GM23338 (cell line): ENCODE measurements around the gene SLC35F1. TPM values are rescaled to one million over a fixed set of nuclear protein-coding genes. Genes with fewer than 3 reads are reported as not detected.
A peak's percentile ranks its signal among the peaks of the same experiment; 100 is the strongest.

Source experiments
- ATAC-seq: fragments of 200-7000 bp; cut with Tn5 transposase; 3 replicates; pipeline ENCODE4 v1.9.1; 2020
- DNase-seq: peaks from one replicate; pipeline ENCODE4 v3.0.0-alpha.2; 2015; ENCODE audit warnings: low spot score
- H2AFZ ChIP-seq: fragments of 200-600 bp; sonication (generic); 2 replicates; pipeline ENCODE4 v1.8.0; 2016; ENCODE audit warnings: antibody characterized with exemption, mild to moderate bottlenecking, moderate library complexity
- H3F3A ChIP-seq: fragments of 200-600 bp; sonication (generic); replicated peaks from 2 replicates; pipeline ENCODE4 v1.8.0; 2017; ENCODE audit warnings: antibody characterized with exemption, mixed run types, low read depth
- H3K27ac ChIP-seq: fragments of 200-600 bp; sonication (generic); 2 replicates; pipeline ENCODE4 v1.6.1; 2016; ENCODE audit warnings: low read depth
- H3K27me3 ChIP-seq: fragments of 200-600 bp; sonication (generic); 2 replicates; pipeline ENCODE4 v1.8.0; 2016; ENCODE audit warnings: mild to moderate bottlenecking, mixed run types, moderate library complexity; ENCODE audit not compliant: insufficient read depth
- H3K36me3 ChIP-seq: fragments of 200-600 bp; sonication (generic); 2 replicates; pipeline ENCODE4 v1.8.0; 2016; ENCODE audit warnings: mild to moderate bottlenecking; ENCODE audit not compliant: insufficient read depth
- H3K4me1 ChIP-seq: fragments of 200-600 bp; sonication (generic); 2 replicates; pipeline ENCODE4 v1.8.0; 2016; ENCODE audit warnings: mild to moderate bottlenecking, moderate library complexity; ENCODE audit not compliant: insufficient read depth
- H3K4me2 ChIP-seq: fragments of 200-600 bp; sonication (generic); 2 replicates; pipeline ENCODE4 v1.7.1; 2017; ENCODE audit warnings: mixed run types
- H3K4me3 ChIP-seq: fragments of 200-600 bp; sonication (generic); 2 replicates; pipeline ENCODE4 v1.6.1; 2016; ENCODE audit warnings: mixed run types
- H3K79me2 ChIP-seq: fragments of 200-600 bp; sonication (generic); replicated peaks from 2 replicates; pipeline ENCODE4 v1.8.0; 2017; ENCODE audit warnings: mild to moderate bottlenecking; ENCODE audit not compliant: insufficient read depth
- H3K9me2 ChIP-seq: fragments of 200-600 bp; sonication (generic); 2 replicates; pipeline ENCODE4 v1.8.0; 2017; ENCODE audit not compliant: insufficient read depth
- H4K20me1 ChIP-seq: fragments of 200-600 bp; sonication (generic); replicated peaks from 2 replicates; pipeline ENCODE4 v1.8.0; 2017; ENCODE audit warnings: mild to moderate bottlenecking; ENCODE audit not compliant: insufficient read depth
- H3K27ac Mint-ChIP-seq: 2 replicates; pipeline ENCODE4 v1.8.0; 2020; ENCODE audit warnings: inconsistent platforms, mild to moderate bottlenecking, moderate library complexity, mixed read lengths
- H3K27me3 Mint-ChIP-seq: 3 replicates; pipeline ENCODE4 v1.8.0; 2022; ENCODE audit warnings: low read depth, mild to moderate bottlenecking, moderate library complexity, mixed read lengths, inconsistent platforms; ENCODE audit not compliant: insufficient read depth, poor library complexity
- H3K36me3 Mint-ChIP-seq: 3 replicates; pipeline ENCODE4 v1.8.0; 2021; ENCODE audit warnings: low read depth, mild to moderate bottlenecking, inconsistent platforms, moderate library complexity, mixed read lengths
- H3K4me1 Mint-ChIP-seq: 3 replicates; pipeline ENCODE4 v1.8.0; 2020; ENCODE audit warnings: mild to moderate bottlenecking, inconsistent platforms, mixed read lengths
- H3K4me3 Mint-ChIP-seq: 3 replicates; pipeline ENCODE4 v1.8.0; 2021; ENCODE audit warnings: moderate library complexity, mild to moderate bottlenecking, inconsistent platforms, mixed read lengths
- H3K9me3 Mint-ChIP-seq: 3 replicates; pipeline ENCODE4 v1.8.0; 2020; ENCODE audit warnings: moderate library complexity, mild to moderate bottlenecking, inconsistent platforms, mixed read lengths
- EZH2 ChIP-seq: fragments of 200-600 bp; sonication (generic); IDR thresholded peaks from one replicate; pipeline ENCODE4 v1.8.0; 2017; ENCODE audit warnings: antibody characterized with exemption, mild to moderate bottlenecking, low read depth; ENCODE audit not compliant: unreplicated experiment
- EZH2phosphoT487 ChIP-seq: fragments of 200-600 bp; sonication (generic); IDR thresholded peaks from one replicate; pipeline ENCODE4 v1.8.1; 2018; ENCODE audit warnings: antibody characterized with exemption; ENCODE audit not compliant: unreplicated experiment
- NANOG ChIP-seq: IDR thresholded peaks from 2 replicates; pipeline ENCODE4 v1.6.1; 2016; ENCODE audit warnings: antibody characterized with exemption, borderline replicate concordance
- POLR2AphosphoS5 ChIP-seq: IDR thresholded peaks from 2 replicates; pipeline ENCODE4 v1.6.1; 2016; ENCODE audit warnings: antibody characterized with exemption, low read depth
- STAT1 ChIP-seq: IDR thresholded peaks from one replicate; pipeline ENCODE4 v1.6.1; 2016; ENCODE audit warnings: antibody characterized with exemption; ENCODE audit not compliant: unreplicated experiment
- ZNF114 ChIP-seq: fragments of 250-450 bp; sonication (Bioruptor Pico); IDR thresholded peaks from 2 replicates; pipeline ENCODE4 v1.5.0; 2020; ENCODE audit warnings: mild to moderate bottlenecking, moderate library complexity
- ZNF331 ChIP-seq: fragments of 250-450 bp; sonication (Bioruptor Pico); IDR thresholded peaks from 2 replicates; pipeline ENCODE4 v1.5.0; 2020; ENCODE audit warnings: low read depth, mild to moderate bottlenecking, moderate library complexity
- polyA plus RNA-seq: library from polyadenylated mRNA; unstranded; fragments of >200 nt; fragmentation: Nextera tagmentation; extraction: Ambion mirVana; gene quantifications from 2 replicates; pipeline ENCODE4 v1.2.1, GENCODE V29; 2016
- total RNA-seq: library from RNA; depleted of rRNA; stranded (reverse); fragments of >200 nt; shearing (Covaris generic); gene quantifications from 2 replicates; pipeline ENCODE4 v1.2.3, GENCODE V29; 2014
- TF ChIP-seq, protein P1 (sequence below), 2 experiments: fragments of 200-600 bp in 1 of 2; sonication (generic) in 1 of 2; conservative IDR thresholded peaks; 2 replicates each; pipeline versions ENCODE4 v1.5.1 to v1.6.1; 2016 to 2017; ENCODE audit warnings: antibody characterized with exemption in 2 of 2, low read depth in 2 of 2, mild to moderate bottlenecking in 2 of 2, moderate library complexity in 1 of 2
- TF ChIP-seq, protein P2 (sequence below): IDR thresholded peaks from 2 replicates; pipeline ENCODE4 v1.6.1; 2016; ENCODE audit warnings: antibody characterized with exemption

Gene SLC35F1
- total and polyA plus RNA-seq, 2 experiments from 2014 or later = 3.0 to 10.3 TPM

DNA sequence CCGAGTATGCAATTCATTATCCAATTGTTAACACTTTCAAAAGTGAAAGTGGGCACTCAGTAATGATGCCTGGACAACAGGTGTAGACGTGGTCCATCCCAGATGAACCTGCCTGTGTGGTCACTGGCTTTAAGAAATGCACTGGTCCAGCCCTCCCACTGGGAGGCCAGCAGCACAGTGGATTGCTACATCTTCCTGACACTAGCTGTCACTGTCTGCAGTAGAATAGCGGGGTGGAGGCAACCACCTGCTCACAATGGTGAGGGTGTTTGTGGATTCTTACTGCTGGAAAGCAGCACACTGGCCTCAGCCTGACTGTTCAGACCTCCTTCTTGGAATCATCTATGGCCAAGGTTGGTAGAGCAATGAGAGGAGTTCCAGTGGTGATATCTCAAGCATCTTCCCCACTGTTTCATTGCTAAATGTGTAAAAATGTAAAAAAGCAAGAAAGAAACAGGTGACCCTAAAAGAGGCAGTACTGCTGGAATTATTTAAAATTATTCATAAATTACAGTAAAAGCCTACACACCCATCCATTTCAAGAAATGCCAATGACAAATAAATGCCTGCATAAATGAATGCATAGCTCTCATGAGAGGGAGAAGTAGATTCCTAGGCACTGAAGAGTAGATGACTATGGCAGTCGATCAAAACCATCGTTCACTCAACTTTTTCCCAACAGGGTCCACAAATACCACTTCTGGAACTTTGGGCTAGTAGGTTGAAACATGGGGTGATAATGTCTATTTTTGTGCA is 413.0 kb downstream of the SLC35F1 start:
- Mint-ChIP-seq H3K27ac (no peak overlapping the region), H3K4me3 (no peak overlapping the region), H3K4me1 (peaks cover 14% of the 10 kb centered on the region), H3K36me3 (no peaks in the 10 kb centered on the region), H3K9me3 (no peaks in the 10 kb centered on the region), H3K27me3 (no peaks in the 10 kb centered on the region)
- peaks cover 6% of the 10 kb centered on the region; the same call in 1 of the 2 replicates for H3K4me1 ChIP-seq
- H2AFZ ChIP-seq = no peak overlapping the region
- no peak overlapping the region for H3K27ac ChIP-seq
- no peaks in the 10 kb centered on the region for H3K36me3 ChIP-seq
- H3F3A ChIP-seq = no peaks in the 10 kb centered on the region
- no peak overlapping the region for H3K4me3 ChIP-seq
- TF ChIP-seq, protein P1, sequence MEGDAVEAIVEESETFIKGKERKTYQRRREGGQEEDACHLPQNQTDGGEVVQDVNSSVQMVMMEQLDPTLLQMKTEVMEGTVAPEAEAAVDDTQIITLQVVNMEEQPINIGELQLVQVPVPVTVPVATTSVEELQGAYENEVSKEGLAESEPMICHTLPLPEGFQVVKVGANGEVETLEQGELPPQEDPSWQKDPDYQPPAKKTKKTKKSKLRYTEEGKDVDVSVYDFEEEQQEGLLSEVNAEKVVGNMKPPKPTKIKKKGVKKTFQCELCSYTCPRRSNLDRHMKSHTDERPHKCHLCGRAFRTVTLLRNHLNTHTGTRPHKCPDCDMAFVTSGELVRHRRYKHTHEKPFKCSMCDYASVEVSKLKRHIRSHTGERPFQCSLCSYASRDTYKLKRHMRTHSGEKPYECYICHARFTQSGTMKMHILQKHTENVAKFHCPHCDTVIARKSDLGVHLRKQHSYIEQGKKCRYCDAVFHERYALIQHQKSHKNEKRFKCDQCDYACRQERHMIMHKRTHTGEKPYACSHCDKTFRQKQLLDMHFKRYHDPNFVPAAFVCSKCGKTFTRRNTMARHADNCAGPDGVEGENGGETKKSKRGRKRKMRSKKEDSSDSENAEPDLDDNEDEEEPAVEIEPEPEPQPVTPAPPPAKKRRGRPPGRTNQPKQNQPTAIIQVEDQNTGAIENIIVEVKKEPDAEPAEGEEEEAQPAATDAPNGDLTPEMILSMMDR (conservative IDR thresholded peaks at IDR 0.05; ENCODE audit: low read depth in 2 of 2) = peak in 1 of 2 experiments; percentile 36; a peak in 2 of 4 replicates
- TF ChIP-seq STAT1 = no peak
- no peak for DNase-seq
- no peak overlapping the region for H3K4me2 ChIP-seq
- no peaks in the 10 kb centered on the region for H3K27me3 ChIP-seq
- H4K20me1 ChIP-seq = no peaks in the 10 kb centered on the region
- H3K9me2 ChIP-seq = 0 out of 2 replicates have a peak, but pooled peaks cover 4% of the 10 kb centered on the region
- H3K79me2 ChIP-seq = no peaks in the 10 kb centered on the region
- no peak; the same call in 2 of the 3 replicates for ATAC-seq

- no peaks in the 10 kb centered on the region for H3K36me3 ChIP-seq
- no peak for DNase-seq
- H3K36me3 Mint-ChIP-seq = no peaks in the 10 kb centered on the region
Measured at GRCh38 chr6:118320652-118321051, 413.6 kb downstream of the SLC35F1 start.

GRCh38 chr6:118324116-118324515 is 417.1 kb downstream of the SLC35F1 start:
- Histone ChIP-seq H3K4me2 (peak overlapping the region; percentile 6; the same call in 1 of the 2 replicates), H3K9me2 (0 out of 2 replicates have a peak, but pooled peaks cover 15% of the 10 kb centered on the region), H4K20me1 (no peaks in the 10 kb centered on the region), H3K27me3 (no peaks in the 10 kb centered on the region), H2AFZ (no peak overlapping the region), H3K36me3 (no peaks in the 10 kb centered on the region), H3K4me1 (peaks cover 6% of the 10 kb centered on the region; the same call in 1 of the 2 replicates), H3K27ac (no peak overlapping the region), H3K79me2 (no peaks in the 10 kb centered on the region), H3F3A (no peaks in the 10 kb centered on the region), H3K4me3 (no peak overlapping the region)
- ATAC-seq (peak; percentile 82), DNase-seq (peak; percentile 74)
- no peaks in the 10 kb centered on the region for H3K27me3 Mint-ChIP-seq
- no peaks in the 10 kb centered on the region for H3K9me3 Mint-ChIP-seq
- no peaks in the 10 kb centered on the region for H3K36me3 Mint-ChIP-seq
- H3K4me3 Mint-ChIP-seq = no peak overlapping the region
- peaks cover 22% of the 10 kb centered on the region for H3K4me1 Mint-ChIP-seq
- peak overlapping the region; percentile 60 for H3K27ac Mint-ChIP-seq
- TF ChIP-seq NANOG = no peak
- TF ChIP-seq, protein P2, sequence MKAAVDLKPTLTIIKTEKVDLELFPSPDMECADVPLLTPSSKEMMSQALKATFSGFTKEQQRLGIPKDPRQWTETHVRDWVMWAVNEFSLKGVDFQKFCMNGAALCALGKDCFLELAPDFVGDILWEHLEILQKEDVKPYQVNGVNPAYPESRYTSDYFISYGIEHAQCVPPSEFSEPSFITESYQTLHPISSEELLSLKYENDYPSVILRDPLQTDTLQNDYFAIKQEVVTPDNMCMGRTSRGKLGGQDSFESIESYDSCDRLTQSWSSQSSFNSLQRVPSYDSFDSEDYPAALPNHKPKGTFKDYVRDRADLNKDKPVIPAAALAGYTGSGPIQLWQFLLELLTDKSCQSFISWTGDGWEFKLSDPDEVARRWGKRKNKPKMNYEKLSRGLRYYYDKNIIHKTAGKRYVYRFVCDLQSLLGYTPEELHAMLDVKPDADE = no peak

More at GRCh38 chr6:118320652-118321051, 413.6 kb downstream of the SLC35F1 start:
- Mint-ChIP-seq H3K27me3 (no peaks in the 10 kb centered on the region), H3K4me1 (peaks cover 19% of the 10 kb centered on the region), H3K9me3 (no peaks in the 10 kb centered on the region), H3K4me3 (no peak overlapping the region), H3K27ac (no peak overlapping the region)
- H3K27me3 ChIP-seq = no peaks in the 10 kb centered on the region
- no peak overlapping the region for H3K4me2 ChIP-seq
- no peak for ATAC-seq
- peaks cover 6% of the 10 kb centered on the region; the same call in 1 of the 2 replicates for H3K4me1 ChIP-seq
- TF ChIP-seq ZNF331 (no peak), EZH2 (no peak), EZH2phosphoT487 (no peak), STAT1 (no peak), ZNF114 (CRISPR knock-in tag) (no peak), POLR2AphosphoS5 (no peak)
- no peaks in the 10 kb centered on the region for H3K79me2 ChIP-seq
- H3F3A ChIP-seq = no peaks in the 10 kb centered on the region
- H3K9me2 ChIP-seq = 0 out of 2 replicates have a peak, but pooled peaks cover 6% of the 10 kb centered on the region
- no peaks in the 10 kb centered on the region for H4K20me1 ChIP-seq
- no peak overlapping the region for H3K4me3 ChIP-seq
- no peak overlapping the region for H2AFZ ChIP-seq
- H3K27ac ChIP-seq = no peak overlapping the region
